Upper lobe of left lung (tissue), 4 donors: ENCODE results near the gene DEFB110.

Source experiments
- CTCF ChIP-seq, 6 experiments: fragments of 450-650 bp in 4 of 6; fragments of 200-600 bp in 2 of 6; sonication (generic) in 2 of 6; IDR thresholded peaks; one replicate each; pipeline ENCODE4 v1.5.1; 2016 to 2019; ENCODE audit warnings: antibody characterized with exemption in 6 of 6
- POLR2AphosphoS5 ChIP-seq, 2 donors: sonication (generic); formaldehyde crosslinking; IDR thresholded peaks; one replicate each; pipeline ENCODE4 v1.5.1; 2017; ENCODE audit warnings: antibody characterized with exemption in 2 of 2

GRCh38 chr6:50030777-50031562 lies 9.2 kb upstream of the DEFB110 start:
- TF ChIP-seq POLR2AphosphoS5 (IDR thresholded peaks at IDR 0.05) (no peak), CTCF (IDR thresholded peaks at IDR 0.05) (no peak)
